GM12875 (cell line): ENCODE data around the gene SLC35G2.
"Not testable (repeated sequence)": the region's sequence is repeated elsewhere in the genome, so short reads cannot be mapped to it uniquely, and the experiment has no call there.

Source experiments
- H3K4me3 ChIP-seq: one replicate; pipeline ENCODE4 v1.5.1; 2011; ENCODE audit warnings: low read depth, low read length, control low read depth
- CTCF ChIP-seq: IDR thresholded peaks from 2 replicates; pipeline ENCODE4 v1.5.1; 2011; ENCODE audit warnings: low read depth, mild to moderate bottlenecking, control low read depth, inconsistent platforms, low read length, moderate library complexity, borderline replicate concordance; ENCODE audit not compliant: insufficient read depth

The SLC35G2 gene

GRCh38 chr3:136901391-136901790 is 82.5 kb downstream of the SLC35G2 start:
- no peak overlapping the region for H3K4me3 ChIP-seq
- TF ChIP-seq CTCF: no peak

DNA sequence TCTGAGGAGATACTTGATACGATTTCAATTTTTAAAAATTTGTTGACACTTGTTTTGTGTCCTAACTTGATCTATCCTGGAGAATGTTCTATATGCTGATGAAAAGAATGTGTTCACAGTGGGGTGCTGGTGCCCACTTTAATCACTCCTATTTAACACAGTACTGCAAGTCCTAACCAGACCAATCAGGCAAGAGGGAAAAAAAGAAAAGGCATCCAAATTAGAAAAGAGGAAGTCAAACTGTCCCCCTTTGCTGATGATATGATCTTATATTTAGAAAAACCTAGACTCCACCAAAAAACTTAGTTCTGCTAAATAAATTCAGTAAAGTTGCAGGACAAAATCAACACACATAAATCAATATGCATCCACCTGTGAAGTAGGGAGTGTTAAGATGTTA is 83.6 kb downstream of the SLC35G2 start:
- not testable (repeated sequence) for H3K4me3 ChIP-seq

DNA sequence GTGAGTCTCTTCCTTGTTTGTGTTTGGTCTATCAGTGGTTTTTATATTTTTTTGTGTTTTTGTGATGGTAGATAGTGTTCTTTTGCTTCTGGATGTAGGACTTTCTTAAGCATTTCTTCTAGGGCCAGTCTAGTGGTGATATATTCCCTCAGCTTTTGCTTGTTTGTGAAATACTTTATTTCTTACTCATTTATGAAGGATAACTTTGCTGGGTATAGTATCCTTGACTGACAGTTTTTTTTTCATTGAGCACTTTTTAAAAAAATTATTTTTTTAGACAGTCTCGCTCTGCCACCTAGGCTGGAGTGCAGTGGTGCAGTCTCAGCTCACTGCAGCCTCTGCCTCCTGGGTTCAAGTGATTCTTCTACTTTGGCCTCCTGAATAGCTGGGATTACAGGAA is 85.0 kb downstream of the SLC35G2 start:
- no peak overlapping the region for H3K4me3 ChIP-seq
- TF ChIP-seq CTCF: no peak

GRCh38 chr3:136904746-136905145 is 85.8 kb downstream of the SLC35G2 start:
- no peak overlapping the region for H3K4me3 ChIP-seq

More at GRCh38 chr3:136904746-136905145, 85.8 kb downstream of the SLC35G2 start:
- no peak for TF ChIP-seq CTCF
